Neuronal stem cell (in vitro differentiated cells): ENCODE results near the gene OBP2B.

ENCODE experiments used
- DNase-seq: peaks from one replicate; pipeline ENCODE4 v3.0.0-alpha.2; 2013; ENCODE audit warnings: low spot score
- H2AFZ ChIP-seq: one replicate; pipeline ENCODE4 v1.6.1; 2013; ENCODE audit warnings: mild to moderate bottlenecking, low read length, inconsistent platforms
- H2AK5ac ChIP-seq: 2 replicates; pipeline ENCODE4 v1.6.1; 2013; ENCODE audit warnings: low read depth, mild to moderate bottlenecking, inconsistent platforms, low read length, moderate library complexity, mixed read lengths
- H2BK120ac ChIP-seq: 2 replicates; pipeline ENCODE4 v1.6.1; 2013; ENCODE audit warnings: low read depth, mild to moderate bottlenecking, inconsistent platforms, low read length, moderate library complexity, mixed read lengths
- H2BK12ac ChIP-seq: one replicate; pipeline ENCODE4 v1.6.1; 2013; ENCODE audit warnings: low read length, inconsistent platforms
- H2BK15ac ChIP-seq: 2 replicates; pipeline ENCODE4 v1.6.1; 2013; ENCODE audit warnings: mild to moderate bottlenecking, low read length, inconsistent platforms, mixed read lengths
- H2BK5ac ChIP-seq: one replicate; pipeline ENCODE4 v1.6.1; 2013; ENCODE audit warnings: inconsistent platforms, mild to moderate bottlenecking, low read length, moderate library complexity
- H3K14ac ChIP-seq: one replicate; pipeline ENCODE4 v1.6.1; 2013; ENCODE audit warnings: low read length, inconsistent platforms
- H3K18ac ChIP-seq: 2 replicates; pipeline ENCODE4 v1.6.1; 2013; ENCODE audit warnings: low read length, inconsistent platforms
- H3K23ac ChIP-seq: 2 replicates; pipeline ENCODE4 v1.6.1; 2013; ENCODE audit warnings: low read depth, mild to moderate bottlenecking, mixed read lengths, low read length, inconsistent platforms; ENCODE audit not compliant: poor library complexity
- H3K27ac ChIP-seq: replicated peaks from 3 replicates; pipeline ENCODE4 v1.5.1; 2013; ENCODE audit warnings: low read length, inconsistent platforms
- H3K27me3 ChIP-seq, 3 experiments: 2 replicates each; pipeline ENCODE4 v1.6.1; 2013; ENCODE audit warnings: low read length in 3 of 3, mild to moderate bottlenecking in 2 of 3, inconsistent platforms in 1 of 3, low read depth in 1 of 3, mixed read lengths in 1 of 3, moderate library complexity in 1 of 3; ENCODE audit not compliant: control insufficient read depth in 3 of 3, insufficient read depth in 3 of 3
- H3K36me3 ChIP-seq, 2 donors: replicated peaks in 1 of 2; 2 replicates each; pipeline ENCODE4 v1.6.1; 2013; ENCODE audit warnings: low read length in 2 of 2; ENCODE audit not compliant: control insufficient read depth in 2 of 2, insufficient read depth in 2 of 2
- H3K4ac ChIP-seq: 2 replicates; pipeline ENCODE4 v1.6.1; 2013; ENCODE audit warnings: inconsistent platforms, mild to moderate bottlenecking, low read length, moderate library complexity
- H3K4me1 ChIP-seq, 2 donors: 1 replicate in 1 of 2; 2 replicates in 1 of 2; pipeline ENCODE4 v1.6.1; 2013; ENCODE audit warnings: low read length in 2 of 2, low read depth in 1 of 2; ENCODE audit not compliant: control insufficient read depth in 2 of 2, insufficient read depth in 1 of 2
- H3K4me2 ChIP-seq: one replicate; pipeline ENCODE4 v1.6.1; 2013; ENCODE audit warnings: mild to moderate bottlenecking, low read length, inconsistent platforms; ENCODE audit not compliant: insufficient read depth, poor library complexity, severe bottlenecking
- H3K4me3 ChIP-seq, 2 donors: 2 replicates each; pipeline ENCODE4 v1.5.1; 2013; ENCODE audit warnings: low read length in 2 of 2, mild to moderate bottlenecking in 2 of 2, inconsistent platforms in 1 of 2, moderate library complexity in 1 of 2
- H3K79me1 ChIP-seq: one replicate; pipeline ENCODE4 v1.6.1; 2013; ENCODE audit warnings: low read depth, mild to moderate bottlenecking, inconsistent platforms, low read length, moderate library complexity
- H3K9ac ChIP-seq: one replicate; pipeline ENCODE4 v1.6.1; 2013; ENCODE audit warnings: mild to moderate bottlenecking, low read depth, low read length, inconsistent platforms; ENCODE audit not compliant: poor library complexity
- H3K9me3 ChIP-seq, 2 donors: replicated peaks in 1 of 2; 2 replicates each; pipeline versions ENCODE3 to v1.6.1; 2013; ENCODE audit warnings: low read length in 2 of 2, mild to moderate bottlenecking in 2 of 2, inconsistent platforms in 1 of 2, low read depth in 1 of 2, mixed read lengths in 1 of 2, moderate library complexity in 1 of 2; ENCODE audit not compliant: control insufficient read depth in 2 of 2, insufficient read depth in 1 of 2
- H4K8ac ChIP-seq: one replicate; pipeline ENCODE4 v1.6.1; 2013; ENCODE audit warnings: low read depth, mild to moderate bottlenecking, inconsistent platforms, low read length, moderate library complexity
- H4K91ac ChIP-seq: one replicate; pipeline ENCODE4 v1.6.1; 2013; ENCODE audit warnings: low read length, low read depth, mild to moderate bottlenecking, inconsistent platforms; ENCODE audit not compliant: poor library complexity
- WGBS, 2 donors: extraction: QIAGEN DNeasy Blood & Tissue Kit; methylation state at CpG; one replicate each; pipeline ENCODE4 v1.1.7; 2013; ENCODE audit warnings: missing lambda C conversion rate in 2 of 2, mixed read lengths in 1 of 2; ENCODE audit not compliant: insufficient read length in 2 of 2, insufficient replicate concordance in 1 of 2; ENCODE audit errors: extremely low coverage in 2 of 2; 5-methylcytosine and 5-hydroxymethylcytosine counted together

Gene OBP2B

GRCh38 chr9:133226219-133227171, 17.4 kb upstream of the OBP2B start:
- Histone ChIP-seq H2BK15ac (no peak overlapping the region), H3K4me3 (no peak overlapping the region), H3K4me1 (no peaks in the 10 kb centered on the region), H3K4me2 (no peak overlapping the region), H3K4ac (no peak overlapping the region), H3K18ac (no peak overlapping the region), H3K9ac (no peak overlapping the region), H3K23ac (peak overlapping the region; percentile 43), H2AK5ac (no peak overlapping the region), H3K9me3 (peaks cover 3 to 4% of the 10 kb centered on the region in 2 donors), H2BK12ac (no peak overlapping the region), H2AFZ (no peak overlapping the region), H4K91ac (no peak overlapping the region), H2BK5ac (no peak overlapping the region), H3K27me3 (peaks cover 0 to 18% (median 2%) of the 10 kb centered on the region in 3 experiments), H2BK120ac (no peak overlapping the region), H3K36me3 (no peaks in the 10 kb centered on the region), H3K27ac (no peak overlapping the region), H3K79me1 (no peaks in the 10 kb centered on the region), H4K8ac (no peak overlapping the region), H3K14ac (peak overlapping the region; percentile 14)
- DNase-seq: no peak
- no CpG with 5 or more reads among the region's 25 CpGs for WGBS, 2 donors

GRCh38 chr9:133225171-133226011, 16.3 kb upstream of the OBP2B start:
- no peak overlapping the region for H4K91ac ChIP-seq
- H3K4me1 ChIP-seq: no peaks in the 10 kb centered on the region
- no peaks in the 10 kb centered on the region for H3K36me3 ChIP-seq
- peaks cover 3 to 4% of the 10 kb centered on the region in 2 donors for H3K9me3 ChIP-seq
- DNase-seq: no peak
- H3K27ac ChIP-seq: no peak overlapping the region
- H3K4me3 ChIP-seq: no peak overlapping the region
- no peak overlapping the region for H2BK12ac ChIP-seq
- H3K14ac ChIP-seq: peak overlapping the region; percentile 75
- H2AK5ac ChIP-seq: no peak overlapping the region
- H3K4ac ChIP-seq: no peak overlapping the region
- H3K18ac ChIP-seq: peak overlapping the region; percentile 72
- H3K79me1 ChIP-seq: no peaks in the 10 kb centered on the region
- H4K8ac ChIP-seq: no peak overlapping the region
- no peak overlapping the region for H2BK15ac ChIP-seq
- no peak overlapping the region for H2BK120ac ChIP-seq
- no peak overlapping the region for H3K9ac ChIP-seq
- no peak overlapping the region for H2AFZ ChIP-seq
- peaks cover 0 to 22% (median 2%) of the 10 kb centered on the region in 3 experiments for H3K27me3 ChIP-seq
- no peak overlapping the region for H2BK5ac ChIP-seq
- WGBS, 2 donors: no CpG with 5 or more reads among the region's 38 CpGs
- H3K23ac ChIP-seq: no peak overlapping the region
- H3K4me2 ChIP-seq: no peak overlapping the region

GRCh38 chr9:133224762-133225161, 15.7 kb upstream of the OBP2B start:
- Histone ChIP-seq H2AFZ (no peak overlapping the region), H3K79me1 (no peaks in the 10 kb centered on the region), H2BK12ac (no peak overlapping the region), H3K9ac (no peak overlapping the region), H2AK5ac (no peak overlapping the region), H4K8ac (no peak overlapping the region), H2BK15ac (no peak overlapping the region), H3K4ac (no peak overlapping the region), H3K14ac (no peak overlapping the region), H3K23ac (no peak overlapping the region), H4K91ac (no peak overlapping the region), H2BK120ac (no peak overlapping the region), H3K9me3 (no peaks in the 10 kb centered on the region), H3K27ac (no peak overlapping the region), H2BK5ac (no peak overlapping the region), H3K27me3 (peaks cover 0 to 22% (median 0%) of the 10 kb centered on the region in 3 experiments), H3K4me3 (no peak overlapping the region), H3K4me1 (no peaks in the 10 kb centered on the region), H3K4me2 (no peak overlapping the region), H3K36me3 (no peaks in the 10 kb centered on the region), H3K18ac (no peak overlapping the region)
- DNase-seq: no peak
- WGBS, 2 donors: no CpG with 5 or more reads among the region's 12 CpGs
